ENCODE data around the gene ITIH3. TPM values are rescaled to one million over a fixed set of nuclear protein-coding genes. Genes with fewer than 3 reads are reported as not detected.

Gene ITIH3
- total RNA-seq, 6 experiments from 2014 or later = 742 to 1,822 (median 982) TPM

- peak in 1 of 3 donors; percentile 30 for DNase-seq
- Histone ChIP-seq H3K27ac (no peak overlapping the region), H3K36me3 (peaks cover 0 to 21% (median 10%) of the 10 kb centered on the region in 4 donors), H3K4me1 (peaks cover 0 to 33% (median 15%) of the 10 kb centered on the region in 4 donors), H3K4me3 (no peak overlapping the region), H3K27me3 (no peaks in the 10 kb centered on the region), H3K9me3 (no peaks in the 10 kb centered on the region)
- no CpG with 5 or more reads among the region's 7 CpGs for WGBS (ENCODE audit: insufficient coverage, low coverage, low lambda C conversion rate, missing lambda C conversion rate)
- TF ChIP-seq CTCF (IDR thresholded peaks at IDR 0.05) (no peak), POLR2A (IDR thresholded peaks at IDR 0.05) (no peak)
- no peak for ATAC-seq
- intact Hi-C loops (cut with DNase I) = no loop called here
These were observed 54.0 kb downstream of the ITIH3 start for GRCh38 chr3:52848617-52849016.

GRCh38 chr3:52849656-52850055, 55.1 kb downstream of the ITIH3 start:
- Histone ChIP-seq H3K9me3 (no peaks in the 10 kb centered on the region), H3K27ac (no peak overlapping the region), H3K4me1 (peaks cover 0 to 23% (median 10%) of the 10 kb centered on the region in 4 donors), H3K36me3 (peaks cover 0 to 21% (median 10%) of the 10 kb centered on the region in 4 donors), H3K4me3 (no peak overlapping the region), H3K27me3 (no peaks in the 10 kb centered on the region)
- WGBS (ENCODE audit: insufficient coverage, low coverage, low lambda C conversion rate, missing lambda C conversion rate) = no CpG with 5 or more reads among the region's 15 CpGs
- ATAC-seq (no peak), DNase-seq (peak in 2 of 3 donors; percentile 42 to 48)
- no peak for TF ChIP-seq POLR2A (IDR thresholded peaks at IDR 0.05)
- no peak for TF ChIP-seq CTCF (IDR thresholded peaks at IDR 0.05)
- intact Hi-C loops (cut with DNase I) = loop anchor here (5.0 to 10.0 kb wide), 2 partner anchors 88 to 225 kb away; no protein-coding TSS in a partner anchor

- Histone ChIP-seq H3K27ac (no peak overlapping the region), H3K27me3 (no peaks in the 10 kb centered on the region), H3K4me1 (peaks cover 0 to 8% (median under 1%) of the 10 kb centered on the region in 4 donors), H3K9me3 (no peaks in the 10 kb centered on the region), H3K36me3 (peaks cover 0 to 21% (median 10%) of the 10 kb centered on the region in 4 donors), H3K4me3 (no peak overlapping the region)
- peak; percentile 61 to 72 (median 67) for DNase-seq
- intact Hi-C loops (cut with DNase I) = loop anchor here (5.0 to 10.0 kb wide), 2 partner anchors 86 to 223 kb away; no protein-coding TSS in a partner anchor
- TF ChIP-seq CTCF (IDR thresholded peaks at IDR 0.05) = peak; percentile 63 to 94 (median 70)
- TF ChIP-seq POLR2A (IDR thresholded peaks at IDR 0.05) = no peak
- peak; percentile 86 to 93 (median 90) for ATAC-seq
- WGBS (ENCODE audit: insufficient coverage, low coverage, low lambda C conversion rate, missing lambda C conversion rate) = 17% methylated on average over 2 of the region's 3 CpGs
These were observed 56.8 kb downstream of the ITIH3 start for GRCh38 chr3:52851348-52851747.

- intact Hi-C loops (cut with DNase I) = loop anchor here (5.0 to 10.0 kb wide), 2 partner anchors 85 to 222 kb away; no protein-coding TSS in a partner anchor
These were observed 57.8 kb downstream of the ITIH3 start for GRCh38 chr3:52852419-52852818.

More at GRCh38 chr3:52852419-52852818, 57.8 kb downstream of the ITIH3 start:
- no peaks in the 10 kb centered on the region for H3K4me1 ChIP-seq
- DNase-seq (no peak), ATAC-seq (no peak)
- H3K27ac ChIP-seq = no peak overlapping the region
- H3K9me3 ChIP-seq = no peaks in the 10 kb centered on the region
- H3K36me3 ChIP-seq = peaks cover 0 to 21% (median 10%) of the 10 kb centered on the region in 4 donors
- WGBS (ENCODE audit: insufficient coverage, low coverage, low lambda C conversion rate, missing lambda C conversion rate) = 64% methylated on average over 2 of the region's 2 CpGs
- H3K4me3 ChIP-seq = no peak overlapping the region
- no peaks in the 10 kb centered on the region for H3K27me3 ChIP-seq
- TF ChIP-seq POLR2A (IDR thresholded peaks at IDR 0.05) (no peak), CTCF (IDR thresholded peaks at IDR 0.05) (no peak)
